Keratinocyte (primary cell): ENCODE data around the gene CRADD. TPM values are rescaled to one million over a fixed set of nuclear protein-coding genes. Genes with fewer than 3 reads are reported as not detected.

ENCODE experiments used
- DNase-seq: peaks from one replicate; pipeline ENCODE4 v3.0.0-alpha.2; 2011; ENCODE audit warnings: low read depth, missing footprints, low spot score
- FAIRE-seq: peaks from 2 replicates; lab custom pipeline; 2011; peaks lifted over from hg19 to GRCh38; lab: Jason Lieb, UNC
- H2AFZ ChIP-seq: 2 replicates; pipeline ENCODE4 v1.6.0; 2012; ENCODE audit warnings: low read length, control low read depth, inconsistent platforms; ENCODE audit not compliant: control insufficient read depth
- H3K27ac ChIP-seq: 2 replicates; pipeline ENCODE4 v1.5.1; 2011; ENCODE audit warnings: low read length; ENCODE audit not compliant: control insufficient read depth, insufficient read depth
- H3K27me3 ChIP-seq: 3 replicates; pipeline ENCODE4 v1.6.0; 2011; ENCODE audit warnings: low read length; ENCODE audit not compliant: control insufficient read depth, insufficient read depth; ENCODE audit errors: extremely low read depth
- H3K36me3 ChIP-seq, 2 experiments: 2 replicates in 1 of 2; 3 replicates in 1 of 2; pipeline ENCODE4 v1.5.1; 2011; ENCODE audit warnings: low read length in 2 of 2, mild to moderate bottlenecking in 1 of 2; ENCODE audit not compliant: control insufficient read depth in 2 of 2, insufficient read depth in 2 of 2; ENCODE audit errors: extremely low read depth in 1 of 2
- H3K4me1 ChIP-seq: 3 replicates; pipeline ENCODE4 v1.5.1; 2011; ENCODE audit warnings: low read length; ENCODE audit not compliant: control insufficient read depth, insufficient read depth; ENCODE audit errors: extremely low read depth
- H3K4me2 ChIP-seq: 3 replicates; pipeline ENCODE4 v1.6.0; 2011; ENCODE audit warnings: low read depth, low read length; ENCODE audit not compliant: control insufficient read depth, insufficient read depth; ENCODE audit errors: extremely low read depth
- H3K4me3 ChIP-seq, 3 experiments: fragments of 200-600 bp in 1 of 3; sonication (generic) in 1 of 3; 2 replicates in 2 of 3; 3 replicates in 1 of 3; pipeline ENCODE4 v1.5.1; 2011 to 2016; ENCODE audit warnings: low read length in 3 of 3, mild to moderate bottlenecking in 3 of 3, control low read depth in 2 of 3, inconsistent platforms in 1 of 3, low read depth in 1 of 3, mixed read lengths in 1 of 3, mixed run types in 1 of 3, moderate library complexity in 1 of 3; ENCODE audit not compliant: control insufficient read depth in 2 of 3, insufficient read depth in 2 of 3; ENCODE audit errors: extremely low read depth in 1 of 3
- H3K79me2 ChIP-seq: 2 replicates; pipeline ENCODE4 v1.6.0; 2012; ENCODE audit warnings: low read length; ENCODE audit not compliant: control insufficient read depth, insufficient read depth
- H3K9ac ChIP-seq: 3 replicates; pipeline ENCODE4 v1.6.0; 2011; ENCODE audit warnings: low read length; ENCODE audit not compliant: control insufficient read depth, insufficient read depth; ENCODE audit errors: extremely low read depth
- H3K9me1 ChIP-seq: 3 replicates; pipeline ENCODE4 v1.6.0; 2011; ENCODE audit warnings: low read length; ENCODE audit not compliant: control insufficient read depth, insufficient read depth; ENCODE audit errors: extremely low read depth
- H3K9me3 ChIP-seq: 2 replicates; pipeline ENCODE4 v1.5.1; 2012; ENCODE audit warnings: low read depth, low read length; ENCODE audit not compliant: control insufficient read depth
- H4K20me1 ChIP-seq: 3 replicates; pipeline ENCODE4 v1.6.0; 2011; ENCODE audit warnings: low read length; ENCODE audit not compliant: control insufficient read depth, insufficient read depth; ENCODE audit errors: extremely low read depth
- CTCF ChIP-seq, 3 experiments: IDR thresholded peaks in 1 of 3; conservative IDR thresholded peaks in 1 of 3; optimal IDR thresholded peaks in 1 of 3; 2 replicates in 2 of 3; 3 replicates in 1 of 3; pipeline versions ENCODE3 to v1.5.1; 2011; ENCODE audit warnings: low read length in 3 of 3, mild to moderate bottlenecking in 3 of 3, moderate library complexity in 2 of 3, control low read depth in 1 of 3, inconsistent platforms in 1 of 3; ENCODE audit not compliant: insufficient read depth in 2 of 3; ENCODE audit errors: extremely low read depth in 1 of 3
- EZH2 ChIP-seq: IDR thresholded peaks from one replicate; pipeline ENCODE4 v1.6.1; 2012; ENCODE audit warnings: inconsistent platforms, mild to moderate bottlenecking, low read length, moderate library complexity
- dilution Hi-C: fragments of 300-500 bp; cut with MboI; formaldehyde crosslinking; loops from one replicate; pipeline ENCODE4 v1.7.0; 2020; ENCODE audit warnings: low sequenced_read_pairs; ENCODE audit not compliant: extremely low pct_ligation_motif_present
- polyA plus RNA-seq, 5 experiments: library from polyadenylated mRNA; depleted of rRNA in 3 of 5; stranded (reverse) in 3 of 5; stranded (forward) in 1 of 5; unstranded in 1 of 5; fragments of >200 nt; gene quantifications; 1 replicate in 1 of 5; 2 replicates in 3 of 5; 3 replicates in 1 of 5; pipeline versions ENCODE4 v1.2.1 to v1.2.3, GENCODE V29; 2011 to 2012; ENCODE audit warnings: missing spikeins in 2 of 5, low read depth in 1 of 5, low replicate concordance in 1 of 5

Gene CRADD
- polyA plus RNA-seq, 1 donor (not counting 4 experiments of a cell fraction or from before 2014, with no cell fraction given) = 11.2 TPM

GRCh38 chr12:93939641-93940325, 262.6 kb downstream of the CRADD start:
- Histone ChIP-seq H3K27me3 (no peaks in the 10 kb centered on the region), H3K79me2 (no peaks in the 10 kb centered on the region), H3K9me1 (no peaks in the 10 kb centered on the region), H3K4me2 (no peak overlapping the region), H3K9ac (no peak overlapping the region), H2AFZ (no peak overlapping the region), H3K4me3 (no peak overlapping the region), H4K20me1 (no peaks in the 10 kb centered on the region), H3K36me3 (no peaks in the 10 kb centered on the region), H3K27ac (no peak overlapping the region), H3K4me1 (no peaks in the 10 kb centered on the region), H3K9me3 (peaks cover 2% of the 10 kb centered on the region)
- FAIRE-seq = no peak
- no peak for TF ChIP-seq EZH2
- TF ChIP-seq CTCF (optimal IDR thresholded peaks at IDR 0.05 in 1 of 3, IDR thresholded peaks at IDR 0.05 in 1 of 3, conservative IDR thresholded peaks at IDR 0.05 in 1 of 3; ENCODE audit: extremely low read depth in 1 of 3, insufficient read depth in 2 of 3, low read length in 3 of 3) = no peak
- dilution Hi-C loops = no loop called here
- DNase-seq = no peak

GRCh38 chr12:93943780-93944179, 266.6 kb downstream of the CRADD start:
- Histone ChIP-seq H3K4me3 (no peak overlapping the region), H3K27ac (no peak overlapping the region), H4K20me1 (no peaks in the 10 kb centered on the region), H3K27me3 (no peaks in the 10 kb centered on the region), H2AFZ (no peak overlapping the region), H3K36me3 (no peaks in the 10 kb centered on the region), H3K4me2 (no peak overlapping the region), H3K9ac (no peak overlapping the region), H3K9me1 (no peaks in the 10 kb centered on the region), H3K4me1 (peaks cover 2% of the 10 kb centered on the region), H3K9me3 (no peaks in the 10 kb centered on the region), H3K79me2 (no peaks in the 10 kb centered on the region)
- TF ChIP-seq CTCF (optimal IDR thresholded peaks at IDR 0.05 in 1 of 3, IDR thresholded peaks at IDR 0.05 in 1 of 3, conservative IDR thresholded peaks at IDR 0.05 in 1 of 3; ENCODE audit: extremely low read depth in 1 of 3, insufficient read depth in 2 of 3, low read length in 3 of 3) (no peak), EZH2 (no peak)
- FAIRE-seq (no peak), DNase-seq (no peak)
- dilution Hi-C loops = no loop called here
